GM18526 (cell line): ENCODE data around the gene CYP4F3.

Experiments used
- POLR2A ChIP-seq: IDR thresholded peaks from 3 replicates; pipeline ENCODE4 v1.6.1; 2011; ENCODE audit not compliant: insufficient read length; ENCODE audit errors: extremely low read depth

Gene CYP4F3

GRCh38 chr19:15640294-15640903 lies at the start of gene CYP4F3:
TSS of gene CYP4F3 (plus strand) at chr19:15640897. CDS start at chr19:15641416, 519 bp downstream.
- no peak for TF ChIP-seq POLR2A

GRCh38 chr19:15591796-15592195 lies 48.9 kb upstream of the CYP4F3 start:
- no peak for TF ChIP-seq POLR2A

- no peak for TF ChIP-seq POLR2A
These were observed 45.6 kb upstream of the CYP4F3 start for GRCh38 chr19:15595069-15595468.

- TF ChIP-seq POLR2A = no peak
These were observed 31.4 kb upstream of the CYP4F3 start for GRCh38 chr19:15609261-15609660.

- TF ChIP-seq POLR2A = no peak
These were observed 28.4 kb upstream of the CYP4F3 start for GRCh38 chr19:15612342-15612741.

- TF ChIP-seq POLR2A = no peak
These were observed 27.4 kb upstream of the CYP4F3 start for GRCh38 chr19:15613338-15613737.

GRCh38 chr19:15614507-15615379 lies 26.0 kb upstream of the CYP4F3 start, which contains the start of gene CYP4F8:
TSS of gene CYP4F8 (plus strand) at chr19:15615218. CDS start at chr19:15615617, 399 bp downstream.
- no peak for TF ChIP-seq POLR2A

GRCh38 chr19:15615526-15615925 lies 25.2 kb upstream of the CYP4F3 start:
- TF ChIP-seq POLR2A = no peak

GRCh38 chr19:15616183-15616582 lies 24.5 kb upstream of the CYP4F3 start:
- TF ChIP-seq POLR2A = no peak

GRCh38 chr19:15616627-15617270 lies 23.9 kb upstream of the CYP4F3 start:
- TF ChIP-seq POLR2A = no peak

GRCh38 chr19:15618321-15618720 lies 22.4 kb upstream of the CYP4F3 start:
- TF ChIP-seq POLR2A = no peak

GRCh38 chr19:15621801-15622200 lies 18.9 kb upstream of the CYP4F3 start:
- no peak for TF ChIP-seq POLR2A

- no peak for TF ChIP-seq POLR2A
These were observed 17.7 kb upstream of the CYP4F3 start for GRCh38 chr19:15622991-15623390.

GRCh38 chr19:15623711-15624318 lies 16.9 kb upstream of the CYP4F3 start:
- TF ChIP-seq POLR2A = no peak

- TF ChIP-seq POLR2A = no peak
These were observed 12.3 kb upstream of the CYP4F3 start for GRCh38 chr19:15628236-15629002.
